Measurements from ENCODE around the gene SDR39U1.
A peak's percentile ranks its signal among the peaks of the same experiment; 100 is the strongest.

- TF ChIP-seq ZNF335 (tag by site-specific recombination; conservative IDR thresholded peaks at IDR 0.05) (peak; percentile 52), ATF2 (tag by site-specific recombination; IDR thresholded peaks at IDR 0.05; ENCODE audit: low read depth) (no peak), ZNF843 (tag by site-specific recombination; IDR thresholded peaks at IDR 0.05) (no peak)
Observed at GRCh38 chr14:24430143-24430681, 12.4 kb downstream of the SDR39U1 start.
